NAMALWA (cell line): ENCODE measurements around the gene ABCC3.

Experiments used
- DNase-seq: peaks from one replicate; pipeline ENCODE4 v3.0.0-alpha.2; 2015; ENCODE audit warnings: low spot score

ABCC3 gene

GRCh38 chr17:50642722-50643656, 8.3 kb downstream of the ABCC3 start:
- no peak for DNase-seq

GRCh38 chr17:50645748-50646682, 11.3 kb downstream of the ABCC3 start:
- no peak for DNase-seq

GRCh38 chr17:50647187-50647586, 12.5 kb downstream of the ABCC3 start:
- no peak for DNase-seq

- DNase-seq = peak; percentile 61
These were observed 14.6 kb downstream of the ABCC3 start for GRCh38 chr17:50649042-50649908.

GRCh38 chr17:50651661-50652060, 17.0 kb downstream of the ABCC3 start:
- no peak for DNase-seq

GRCh38 chr17:50653738-50654137, 19.1 kb downstream of the ABCC3 start:
- no peak for DNase-seq

- no peak for DNase-seq
These were observed 21.8 kb downstream of the ABCC3 start for GRCh38 chr17:50656509-50656908.

GRCh38 chr17:50657054-50657453, 22.4 kb downstream of the ABCC3 start:
- DNase-seq = no peak

- DNase-seq = no peak
These were observed 22.9 kb downstream of the ABCC3 start for GRCh38 chr17:50657627-50658026.

GRCh38 chr17:50658616-50659015, 23.9 kb downstream of the ABCC3 start:
- DNase-seq = no peak

GRCh38 chr17:50659179-50659578, 24.5 kb downstream of the ABCC3 start:
- no peak for DNase-seq

- DNase-seq = no peak
These were observed 25.6 kb downstream of the ABCC3 start for GRCh38 chr17:50660042-50660886.

- DNase-seq = no peak
These were observed 26.2 kb downstream of the ABCC3 start for GRCh38 chr17:50660887-50661345.

GRCh38 chr17:50661348-50661747, 26.7 kb downstream of the ABCC3 start:
- DNase-seq = no peak

GRCh38 chr17:50661795-50662391, 27.2 kb downstream of the ABCC3 start:
- no peak for DNase-seq

GRCh38 chr17:50662632-50663225, 28.0 kb downstream of the ABCC3 start:
- no peak for DNase-seq

GRCh38 chr17:50663812-50664374, 29.2 kb downstream of the ABCC3 start:
- no peak for DNase-seq

- no peak for DNase-seq
These were observed 30.2 kb downstream of the ABCC3 start for GRCh38 chr17:50664788-50665458.

GRCh38 chr17:50665838-50666237, 31.2 kb downstream of the ABCC3 start:
- no peak for DNase-seq
